OCI-LY1 (cell line): ENCODE data around the gene TNNI2.

ENCODE experiments used
- CTCF ChIP-seq: fragments of 200-600 bp; sonication (generic), shearing (Covaris generic); IDR thresholded peaks from 2 replicates; pipeline ENCODE4 v1.5.1; 2017; ENCODE audit warnings: mild to moderate bottlenecking, antibody characterized with exemption, low read length, moderate library complexity, mixed read lengths
- EZH2 ChIP-seq: fragments of 200-600 bp; sonication (generic), shearing (Covaris generic); IDR thresholded peaks from 2 replicates; pipeline ENCODE4 v1.8.0; 2017; ENCODE audit warnings: borderline replicate concordance, mixed run types, mild to moderate bottlenecking, antibody characterized with exemption, low read length, moderate library complexity, mixed read lengths

- no peak for TF ChIP-seq CTCF
- no peak for TF ChIP-seq EZH2
Observed at GRCh38 chr11:1889941-1890855, 51.4 kb downstream of the TNNI2 start.
